GM12878 (cell line): ENCODE measurements around the gene RPL18. TPM values are rescaled to one million over a fixed set of nuclear protein-coding genes. Genes with fewer than 3 reads are reported as not detected.

Source experiments
- ATAC-seq: fragments of 200-7000 bp; cut with Tn5 transposase; 3 replicates; pipeline ENCODE4 v1.9.1; 2020; ENCODE audit warnings: mild to moderate bottlenecking, moderate library complexity
- BruUV-seq: library from RNA; stranded (reverse); fragments of 400-500 nt; replicated peaks from 2 replicates; lab custom pipeline; 2021; lab: Mats Ljungman, UMichigan
- CTCF ChIA-PET: fragments of 300-600 bp; sonication (Branson Sonifier 250); formaldehyde crosslinking; extraction: SDS; loops from one replicate; lab custom pipeline; 2021; ENCODE audit warnings: inconsistent platforms; lab: Yijun Ruan, JAX
- POLR2A ChIA-PET: fragments of 350-600 bp; formaldehyde crosslinking; extraction: SDS; loops from one replicate; lab custom pipeline; 2021; ENCODE audit warnings: inconsistent platforms; lab: Charles Lee
- RAD21 ChIA-PET: fragments of 300-600 bp; sonication (Branson Sonifier 250); formaldehyde crosslinking; loops from one replicate; lab custom pipeline; 2023; ENCODE audit warnings: antibody characterized with exemption; ENCODE audit not compliant: unreplicated experiment; lab: Charles Lee
- SMC1A ChIA-PET: fragments of 300-600 bp; sonication (Branson Sonifier 250); formaldehyde crosslinking; loops from one replicate; lab custom pipeline; 2023; ENCODE audit not compliant: unreplicated experiment, uncharacterized antibody; lab: Charles Lee
- DNase-seq: peaks from one replicate; pipeline ENCODE4 v3.0.0-alpha.2; 2011; ENCODE audit warnings: low read depth, low spot score
- FAIRE-seq: peaks from 3 replicates; lab custom pipeline; 2011; peaks lifted over from hg19 to GRCh38; lab: Jason Lieb, UNC
- H2AFZ ChIP-seq: 2 replicates; pipeline ENCODE4 v1.6.0; 2011; ENCODE audit warnings: low read depth, low read length, control low read depth; ENCODE audit not compliant: control insufficient read depth
- H3K27ac ChIP-seq: 2 replicates; pipeline ENCODE4 v1.5.1; 2011; ENCODE audit warnings: control low read depth; ENCODE audit not compliant: control insufficient read depth, insufficient read depth
- H3K27me3 ChIP-seq, 2 experiments: replicated peaks in 1 of 2; 2 replicates each; pipeline versions ENCODE4 v1.6.0 to v1.6.1; 2011; ENCODE audit warnings: low read length in 1 of 2; ENCODE audit not compliant: control insufficient read depth in 2 of 2, insufficient read depth in 2 of 2
- H3K36me3 ChIP-seq, 2 experiments: 2 replicates each; pipeline ENCODE4 v1.5.1; 2011; ENCODE audit warnings: low read length in 1 of 2; ENCODE audit not compliant: control insufficient read depth in 2 of 2, insufficient read depth in 2 of 2
- H3K4me1 ChIP-seq: 2 replicates; pipeline ENCODE4 v1.6.1; 2011; ENCODE audit warnings: mild to moderate bottlenecking, low read length, moderate library complexity, mixed read lengths; ENCODE audit not compliant: control insufficient read depth, insufficient read depth
- H3K4me2 ChIP-seq: 2 replicates; pipeline ENCODE4 v1.6.0; 2011; ENCODE audit warnings: control low read depth; ENCODE audit not compliant: control insufficient read depth, insufficient read depth
- H3K4me3 ChIP-seq: fragments of 200-600 bp; sonication (generic); 2 replicates; pipeline ENCODE4 v1.5.1; 2016
- H3K79me2 ChIP-seq: 2 replicates; pipeline ENCODE4 v1.6.0; 2011; ENCODE audit warnings: low read length; ENCODE audit not compliant: control insufficient read depth, insufficient read depth
- H3K9ac ChIP-seq: 2 replicates; pipeline ENCODE4 v1.8.0; 2011; ENCODE audit warnings: low read length, control low read depth, mixed read lengths; ENCODE audit not compliant: control insufficient read depth, insufficient read depth
- H3K9me3 ChIP-seq: replicated peaks from 3 replicates; pipeline ENCODE4 v1.5.1; 2011; ENCODE audit warnings: mild to moderate bottlenecking, low read length; ENCODE audit not compliant: control insufficient read depth, insufficient read depth
- H4K20me1 ChIP-seq: 2 replicates; pipeline ENCODE4 v1.6.0; 2011; ENCODE audit not compliant: control insufficient read depth, insufficient read depth
- NFXL1 ChIP-seq: fragments of 450-650 bp; IDR thresholded peaks from 2 replicates; pipeline ENCODE4 v1.6.1; 2017; ENCODE audit warnings: antibody characterized with exemption, mild to moderate bottlenecking, borderline replicate concordance
- NFYA ChIP-seq: IDR thresholded peaks from 2 replicates; pipeline ENCODE4 v1.6.1; 2011; ENCODE audit warnings: low read depth, mild to moderate bottlenecking, low read length, improper control_type of control experiment, borderline replicate concordance
- RCOR1 ChIP-seq: conservative IDR thresholded peaks from 2 replicates; pipeline ENCODE4 v1.6.1; 2012; ENCODE audit warnings: low read depth, low read length, improper control_type of control experiment
- TCF3 ChIP-seq: IDR thresholded peaks from 2 replicates; pipeline ENCODE4 v1.6.1; 2012; ENCODE audit warnings: low read depth, mild to moderate bottlenecking, low read length, borderline replicate concordance; ENCODE audit not compliant: insufficient read depth
- TCF7 ChIP-seq: IDR thresholded peaks from 2 replicates; pipeline ENCODE4 v1.6.1; 2014; ENCODE audit warnings: antibody characterized with exemption, borderline replicate concordance
- USF2 ChIP-seq: IDR thresholded peaks from 2 replicates; pipeline ENCODE4 v1.6.1; 2011; ENCODE audit warnings: low read depth, low read length, improper control_type of control experiment, borderline replicate concordance
- WRNIP1 ChIP-seq: IDR thresholded peaks from 2 replicates; pipeline ENCODE4 v1.6.1; 2011; ENCODE audit warnings: low read depth, low read length, improper control_type of control experiment, borderline replicate concordance
- ZBTB40 ChIP-seq: fragments of 450-650 bp; IDR thresholded peaks from 2 replicates; pipeline ENCODE4 v1.6.1; 2016; ENCODE audit warnings: mild to moderate bottlenecking, moderate library complexity, borderline replicate concordance
- WGBS: methylation state at CpG from one replicate; pipeline ENCODE4 v1.1.6; 2016; ENCODE audit warnings: low lambda C conversion rate; ENCODE audit not compliant: insufficient replicate concordance, insufficient coverage; ENCODE audit errors: missing lambda C conversion rate; 5-methylcytosine and 5-hydroxymethylcytosine counted together
- in situ Hi-C: fragments of 300-500 bp; cut with MboI; formaldehyde crosslinking; loops from 9 replicates; pipeline ENCODE4 v1.14.3; 2018; ENCODE audit warnings: mixed read lengths
- intact Hi-C: fragments of 100-400 bp; cut with micrococcal nuclease; formaldehyde crosslinking; loops from one replicate; pipeline ENCODE4 v1.14.2; 2022; ENCODE audit not compliant: unreplicated experiment
- polyA plus RNA-seq, 11 experiments: library from polyadenylated mRNA; depleted of rRNA in 4 of 11; unstranded in 6 of 11; stranded (reverse) in 5 of 11; fragments of >200 nt; fragmentation: Nextera tagmentation in 4 of 11; fragmentation: Illumina TruSeq in 1 of 11; extraction: Ambion mirVana in 4 of 11; extraction: Trizol in 1 of 11; gene quantifications; 1 replicate in 1 of 11; 2 replicates in 10 of 11; pipeline versions ENCODE4 v1.2.1 to v1.2.3, GENCODE V29; 2011 to 2016; ENCODE audit warnings: inconsistent platforms in 2 of 11, missing spikeins in 2 of 11, low read depth in 1 of 11
- total RNA-seq, 4 experiments: library from RNA; depleted of rRNA in 3 of 4; stranded (reverse); fragments of >200 nt in 3 of 4; fragmentation: Illumina TruSeq in 1 of 4; extraction: Trizol in 1 of 4; gene quantifications; 2 replicates each; pipeline versions ENCODE4 v1.2.1 to v1.2.3, GENCODE V29; 2013 to 2021

RPL18 gene
- total and polyA plus RNA-seq, 10 of the 15 experiments (the other 5 are each of a cell fraction or from before 2014, with no cell fraction given): 393 to 4,267 (median 2,019) TPM

- H3K4me2 ChIP-seq: no peak overlapping the region
- POLR2A ChIA-PET: no interaction called here
- no peaks in the 10 kb centered on the region for H3K79me2 ChIP-seq
- no peak overlapping the region for H2AFZ ChIP-seq
- no peak for ATAC-seq
- H3K27me3 ChIP-seq: peaks cover 0 to 3% of the 10 kb centered on the region in 2 experiments; a peak in 2 of 4 replicates
- no peaks in the 10 kb centered on the region for H3K36me3 ChIP-seq
- no peaks in the 10 kb centered on the region for H3K4me1 ChIP-seq
- intact Hi-C loops: no loop called here
- BruUV-seq: no TSS peak
- TF ChIP-seq TCF3 (no peak), NFXL1 (no peak), RCOR1 (no peak), USF2 (no peak), WRNIP1 (no peak), TCF7 (no peak), NFYA (no peak), ZBTB40 (no peak)
- TF ChIP-seq, all 136 proteins: peak for 0
- DNase-seq: no peak
- Histone ChIP-seq H3K27ac (no peak overlapping the region), H3K9me3 (no peaks in the 10 kb centered on the region), H3K9ac (no peak overlapping the region), H4K20me1 (no peaks in the 10 kb centered on the region), H3K4me3 (no peak overlapping the region)
- RAD21 ChIA-PET: no interaction called here
- WGBS: 41% methylated on average over 19 of the region's 19 CpGs
- CTCF ChIA-PET: no interaction called here
- FAIRE-seq: no peak
- SMC1A ChIA-PET: no interaction called here
- in situ Hi-C loops: loop anchor here (25.0 kb wide), 1 partner anchor 706 kb away; the partner anchor contains the start of gene TPRX2
These were observed 50.6 kb downstream of the RPL18 start for GRCh38 chr19:48568345-48568886.

Other genes starting within 250 kb of the RPL18 start
Only the 7 nearest of the 22 such genes appear.
- not detected in 2 replicates for gene SULT2B1, start 67.0 kb downstream of the RPL18 start, total RNA-seq (2014; rRNA removed)
- not detected in 2 replicates for gene SULT2B1, start 67.0 kb downstream of the RPL18 start, total RNA-seq (2014; rRNA removed; fragmentation: Illumina TruSeq; extraction: Trizol)
- 0.16 TPM in 1 of 2 replicates, not detected in the other for gene SULT2B1, start 67.0 kb downstream of the RPL18 start, total RNA-seq (2021)
- gene SULT2B1, start 67.0 kb downstream of the RPL18 start, polyA plus RNA-seq (2011; rRNA removed): not detected in 2 replicates
- gene SULT2B1, start 67.0 kb downstream of the RPL18 start, polyA plus RNA-seq (2014; fragmentation: Illumina TruSeq; extraction: Trizol): not detected in 2 replicates
- gene SULT2B1, start 67.0 kb downstream of the RPL18 start, polyA plus RNA-seq (2014; fragmentation: Nextera tagmentation; extraction: Ambion mirVana): not detected
- gene SULT2B1, start 67.0 kb downstream of the RPL18 start, polyA plus RNA-seq (2014; rRNA removed): 0.23 TPM in 1 of 2 replicates, not detected in the other
- gene SULT2B1, start 67.0 kb downstream of the RPL18 start, polyA plus RNA-seq (2016; fragmentation: Nextera tagmentation; extraction: Ambion mirVana): under 1 TPM; 0.11 to 0.14 TPM
- not detected in 2 replicates for gene SPACA4, start 12.4 kb downstream of the RPL18 start, total RNA-seq (2014; rRNA removed)
- not detected in 2 replicates for gene SPACA4, start 12.4 kb downstream of the RPL18 start, total RNA-seq (2014; rRNA removed; fragmentation: Illumina TruSeq; extraction: Trizol)
- gene SPACA4, start 12.4 kb downstream of the RPL18 start, total RNA-seq (2021): not detected in 2 replicates
- gene SPACA4, start 12.4 kb downstream of the RPL18 start, polyA plus RNA-seq (2011; rRNA removed): not detected in 2 replicates
- not detected in 2 replicates for gene SPACA4, start 12.4 kb downstream of the RPL18 start, polyA plus RNA-seq (2014; fragmentation: Illumina TruSeq; extraction: Trizol)
- not detected for gene SPACA4, start 12.4 kb downstream of the RPL18 start, polyA plus RNA-seq (2014; fragmentation: Nextera tagmentation; extraction: Ambion mirVana)
- not detected in 2 replicates for gene SPACA4, start 12.4 kb downstream of the RPL18 start, polyA plus RNA-seq (2014; rRNA removed)
- not detected for gene SPACA4, start 12.4 kb downstream of the RPL18 start, polyA plus RNA-seq (2016; fragmentation: Nextera tagmentation; extraction: Ambion mirVana)
- 0.44 and 1.6 TPM in 2 replicates for gene FAM83E, start 4.1 kb downstream of the RPL18 start, total RNA-seq (2014; rRNA removed)
- 0.31 and 0.88 TPM in 2 replicates for gene FAM83E, start 4.1 kb downstream of the RPL18 start, total RNA-seq (2014; rRNA removed; fragmentation: Illumina TruSeq; extraction: Trizol)
- gene FAM83E, start 4.1 kb downstream of the RPL18 start, total RNA-seq (2021): 1.3 and 2.5 TPM in 2 replicates
- 0.10 and 0.29 TPM in 2 replicates for gene FAM83E, start 4.1 kb downstream of the RPL18 start, polyA plus RNA-seq (2011; rRNA removed)
- gene FAM83E, start 4.1 kb downstream of the RPL18 start, polyA plus RNA-seq (2014; fragmentation: Illumina TruSeq; extraction: Trizol): not detected in 2 replicates
- not detected for gene FAM83E, start 4.1 kb downstream of the RPL18 start, polyA plus RNA-seq (2014; fragmentation: Nextera tagmentation; extraction: Ambion mirVana)
- 0.35 and 0.72 TPM in 2 replicates for gene FAM83E, start 4.1 kb downstream of the RPL18 start, polyA plus RNA-seq (2014; rRNA removed)
- under 1 TPM in 1 of 2 experiments, not detected in 1; 0.14 TPM for gene FAM83E, start 4.1 kb downstream of the RPL18 start, polyA plus RNA-seq (2016; fragmentation: Nextera tagmentation; extraction: Ambion mirVana)
- 12.4 and 15.9 TPM in 2 replicates for gene SPHK2, start 328 bp upstream of the RPL18 start, total RNA-seq (2014; rRNA removed)
- 6.5 and 7.1 TPM in 2 replicates for gene SPHK2, start 328 bp upstream of the RPL18 start, total RNA-seq (2014; rRNA removed; fragmentation: Illumina TruSeq; extraction: Trizol)
- gene SPHK2, start 328 bp upstream of the RPL18 start, total RNA-seq (2021): 33.1 and 40.5 TPM in 2 replicates
- gene SPHK2, start 328 bp upstream of the RPL18 start, polyA plus RNA-seq (2011; rRNA removed): 3.0 and 5.7 TPM in 2 replicates
- gene SPHK2, start 328 bp upstream of the RPL18 start, polyA plus RNA-seq (2014; fragmentation: Illumina TruSeq; extraction: Trizol): 2.2 and 4.7 TPM in 2 replicates
- gene SPHK2, start 328 bp upstream of the RPL18 start, polyA plus RNA-seq (2014; fragmentation: Nextera tagmentation; extraction: Ambion mirVana): under 1 TPM; 0.37 to 0.75 TPM
- 26.4 and 31.5 TPM in 2 replicates for gene SPHK2, start 328 bp upstream of the RPL18 start, polyA plus RNA-seq (2014; rRNA removed)
- 10 to 100 TPM; 29.7 to 31.7 TPM for gene SPHK2, start 328 bp upstream of the RPL18 start, polyA plus RNA-seq (2016; fragmentation: Nextera tagmentation; extraction: Ambion mirVana)
- 10.5 and 10.6 TPM in 2 replicates for gene DBP, start 18.2 kb upstream of the RPL18 start, total RNA-seq (2014; rRNA removed)
- 7.0 and 8.1 TPM in 2 replicates for gene DBP, start 18.2 kb upstream of the RPL18 start, total RNA-seq (2014; rRNA removed; fragmentation: Illumina TruSeq; extraction: Trizol)
- gene DBP, start 18.2 kb upstream of the RPL18 start, total RNA-seq (2021): 6.7 and 7.3 TPM in 2 replicates
- gene DBP, start 18.2 kb upstream of the RPL18 start, polyA plus RNA-seq (2011; rRNA removed): 6.0 and 9.8 TPM in 2 replicates
- gene DBP, start 18.2 kb upstream of the RPL18 start, polyA plus RNA-seq (2014; fragmentation: Illumina TruSeq; extraction: Trizol): 5.0 and 5.1 TPM in 2 replicates
- gene DBP, start 18.2 kb upstream of the RPL18 start, polyA plus RNA-seq (2014; fragmentation: Nextera tagmentation; extraction: Ambion mirVana): 1 to 10 TPM; 2.0 to 2.6 TPM
- 9.4 and 9.7 TPM in 2 replicates for gene DBP, start 18.2 kb upstream of the RPL18 start, polyA plus RNA-seq (2014; rRNA removed)
- gene DBP, start 18.2 kb upstream of the RPL18 start, polyA plus RNA-seq (2016; fragmentation: Nextera tagmentation; extraction: Ambion mirVana): 1 to 10 TPM; 4.0 to 7.1 TPM
- gene CA11, start 27.0 kb upstream of the RPL18 start, total RNA-seq (2014; rRNA removed): 3.5 and 5.5 TPM in 2 replicates
- gene CA11, start 27.0 kb upstream of the RPL18 start, total RNA-seq (2014; rRNA removed; fragmentation: Illumina TruSeq; extraction: Trizol): 1.8 and 2.3 TPM in 2 replicates
- gene CA11, start 27.0 kb upstream of the RPL18 start, total RNA-seq (2021): 3.3 and 3.9 TPM in 2 replicates
- gene CA11, start 27.0 kb upstream of the RPL18 start, polyA plus RNA-seq (2011; rRNA removed): 1.2 and 1.7 TPM in 2 replicates
- 1.9 TPM in 2 replicates for gene CA11, start 27.0 kb upstream of the RPL18 start, polyA plus RNA-seq (2014; fragmentation: Illumina TruSeq; extraction: Trizol)
- gene CA11, start 27.0 kb upstream of the RPL18 start, polyA plus RNA-seq (2014; fragmentation: Nextera tagmentation; extraction: Ambion mirVana): 1 to 10 TPM; 5.4 to 7.5 TPM
- 1.8 and 2.7 TPM in 2 replicates for gene CA11, start 27.0 kb upstream of the RPL18 start, polyA plus RNA-seq (2014; rRNA removed)
- gene CA11, start 27.0 kb upstream of the RPL18 start, polyA plus RNA-seq (2016; fragmentation: Nextera tagmentation; extraction: Ambion mirVana): 1 to 10 TPM; 1.9 to 2.6 TPM
- gene NTN5, start 53.8 kb upstream of the RPL18 start, total RNA-seq (2014; rRNA removed): not detected in 2 replicates
- gene NTN5, start 53.8 kb upstream of the RPL18 start, total RNA-seq (2014; rRNA removed; fragmentation: Illumina TruSeq; extraction: Trizol): not detected in 2 replicates
- gene NTN5, start 53.8 kb upstream of the RPL18 start, total RNA-seq (2021): not detected in 2 replicates
- 0.07 TPM in 1 of 2 replicates, not detected in the other for gene NTN5, start 53.8 kb upstream of the RPL18 start, polyA plus RNA-seq (2011; rRNA removed)
- gene NTN5, start 53.8 kb upstream of the RPL18 start, polyA plus RNA-seq (2014; fragmentation: Illumina TruSeq; extraction: Trizol): not detected in 2 replicates
- gene NTN5, start 53.8 kb upstream of the RPL18 start, polyA plus RNA-seq (2014; fragmentation: Nextera tagmentation; extraction: Ambion mirVana): not detected
- 0.22 and 0.23 TPM in 2 replicates for gene NTN5, start 53.8 kb upstream of the RPL18 start, polyA plus RNA-seq (2014; rRNA removed)
- gene NTN5, start 53.8 kb upstream of the RPL18 start, polyA plus RNA-seq (2016; fragmentation: Nextera tagmentation; extraction: Ambion mirVana): not detected